GM18511 (cell line): ENCODE data around the gene THAP9.

ENCODE experiments used
- ATAC-seq: cut with Tn5 transposase; IDR thresholded peaks from one replicate; pipeline ENCODE4 v1.9.1; 2021; ENCODE audit warnings: mild to moderate bottlenecking, moderate library complexity; ENCODE audit not compliant: unreplicated experiment

The THAP9 gene

GRCh38 chr4:82948647-82949204 is 48.2 kb downstream of the THAP9 start:
- no peak for ATAC-seq

GRCh38 chr4:82951196-82951595 is 50.7 kb downstream of the THAP9 start:
- ATAC-seq = no peak

DNA sequence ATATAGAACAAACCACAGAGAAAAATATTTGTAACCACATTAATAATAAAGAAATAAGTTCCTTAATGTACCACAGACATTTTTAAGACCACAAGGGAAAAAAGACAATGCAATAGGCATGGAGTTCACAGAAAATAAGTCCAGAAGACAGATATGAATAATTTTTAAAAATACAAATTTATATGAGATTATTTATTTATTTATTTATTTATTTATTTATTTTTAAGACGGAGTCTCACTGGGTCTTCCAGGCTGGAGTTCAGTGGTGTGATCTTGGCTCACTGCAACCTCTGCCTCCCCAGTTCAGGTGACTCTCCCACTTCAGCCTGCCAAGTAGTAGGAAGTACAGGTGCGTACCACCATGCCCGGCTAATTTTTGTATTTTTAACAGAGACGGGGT is 53.7 kb downstream of the THAP9 start:
- no peak for ATAC-seq

- no peak for ATAC-seq
These were observed 56.5 kb downstream of the THAP9 start for GRCh38 chr4:82957045-82957444.

DNA sequence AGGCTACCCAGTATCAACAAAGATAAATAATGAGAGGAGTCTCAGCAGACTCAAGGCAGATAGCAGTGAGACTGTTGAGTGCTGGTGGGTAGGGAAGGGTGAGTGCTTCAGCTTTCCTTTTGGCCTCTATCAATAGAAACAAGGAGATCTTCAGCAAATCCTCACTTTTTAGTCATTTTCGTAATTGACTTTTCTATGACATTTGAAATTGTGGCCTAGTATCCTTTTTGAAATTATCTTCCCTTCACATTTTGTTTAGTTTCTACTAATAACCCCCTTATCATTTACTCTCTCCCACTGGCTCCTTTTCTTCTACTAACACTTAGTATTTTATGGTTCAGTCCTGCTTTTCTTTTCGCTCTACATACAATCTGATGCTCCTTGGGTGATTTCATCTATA is 65.2 kb downstream of the THAP9 start:
- no peak for ATAC-seq

DNA sequence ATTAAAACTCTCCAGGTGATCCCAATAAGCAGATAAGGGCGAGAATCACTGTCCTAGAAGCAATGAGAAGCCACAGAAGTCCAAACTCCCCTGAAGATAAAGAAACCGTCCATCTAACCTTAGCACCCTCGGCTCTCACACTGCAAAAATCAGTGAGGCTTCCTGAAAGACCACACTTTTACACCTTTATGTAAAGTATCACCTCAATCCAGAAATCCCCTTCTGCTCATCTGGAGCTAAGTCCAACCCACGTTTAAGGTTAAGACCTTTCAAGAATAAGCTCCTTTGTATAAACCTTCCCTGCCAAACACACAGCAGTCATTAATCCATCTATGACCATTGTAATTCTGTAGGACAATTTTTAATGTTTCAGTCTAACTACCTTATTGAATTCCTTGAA is 68.4 kb downstream of the THAP9 start:
- peak; percentile 45 for ATAC-seq

DNA sequence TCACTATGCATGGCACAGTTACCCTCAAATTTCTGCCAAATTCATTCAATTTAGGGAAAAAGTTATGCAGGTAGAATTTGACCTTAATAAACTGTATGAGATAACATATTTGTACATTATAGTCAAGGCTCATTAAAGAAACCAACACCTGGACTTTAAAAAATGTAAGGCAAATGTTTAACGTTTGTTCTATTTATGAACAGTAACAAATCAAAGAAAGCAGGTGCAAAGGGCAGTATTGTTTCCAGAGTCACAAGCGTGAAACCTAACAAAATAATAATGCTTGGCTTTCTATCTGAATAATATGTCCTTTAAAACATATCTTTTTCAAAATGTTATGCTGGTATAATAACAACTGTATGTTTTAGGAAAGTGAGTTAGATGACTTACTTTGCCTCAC is 68.9 kb downstream of the THAP9 start:
- no peak for ATAC-seq
